Body of pancreas (tissue), 4 donors: Measurements from ENCODE around the gene PLPP2. TPM values are rescaled to one million over a fixed set of nuclear protein-coding genes. Genes with fewer than 3 reads are reported as not detected.

Experiments
- ATAC-seq: fragments of 150-250 bp; one replicate; pipeline ENCODE4 v1.9.1; 2016
- DNase-seq, 4 donors: peaks; one replicate each; pipeline ENCODE4 v3.0.0-alpha.2; 2019
- H3K27ac ChIP-seq, 4 donors: fragments of 200-600 bp; sonication (generic); 1 replicate in 3 of 4; 2 replicates in 1 of 4; pipeline versions ENCODE4 v1.5.1 to v1.6.1; 2016 to 2019; ENCODE audit warnings: mild to moderate bottlenecking in 1 of 4, mixed read lengths in 1 of 4, moderate library complexity in 1 of 4
- H3K27me3 ChIP-seq, 2 donors: fragments of 200-600 bp; sonication (generic); one replicate each; pipeline ENCODE4 v1.6.0; 2016; ENCODE audit warnings: mild to moderate bottlenecking in 1 of 2
- H3K36me3 ChIP-seq, 2 donors: fragments of 200-600 bp; sonication (generic); replicated peaks in 1 of 2; 2 replicates each; pipeline ENCODE4 v1.5.1; 2016; ENCODE audit warnings: low read depth in 2 of 2; ENCODE audit not compliant: insufficient read depth in 1 of 2
- H3K4me1 ChIP-seq: fragments of 200-600 bp; sonication (generic); one replicate; pipeline ENCODE4 v1.6.0; 2016
- H3K4me3 ChIP-seq, 2 donors: fragments of 200-600 bp; sonication (generic); 1 replicate in 1 of 2; 2 replicates in 1 of 2; pipeline ENCODE4 v1.5.1; 2016 to 2019
- H3K9me3 ChIP-seq, 3 donors: fragments of 200-600 bp; sonication (generic); 1 replicate in 2 of 3; 2 replicates in 1 of 3; pipeline ENCODE4 v1.5.1; 2016
- CTCF ChIP-seq, 7 experiments: fragments of 450-650 bp in 4 of 7; fragments of 200-600 bp in 3 of 7; sonication (generic) in 3 of 7; IDR thresholded peaks; one replicate each; pipeline ENCODE4 v1.5.1; 2016 to 2019; ENCODE audit warnings: antibody characterized with exemption in 7 of 7
- POLR2A ChIP-seq, 3 donors: fragments of 450-650 bp; IDR thresholded peaks; one replicate each; pipeline ENCODE4 v1.6.1; 2016; ENCODE audit warnings: antibody characterized with exemption in 3 of 3, mild to moderate bottlenecking in 2 of 3
- WGBS, 2 donors: methylation state at CpG; one replicate each; pipeline ENCODE4 v1.1.5; 2017; 5-methylcytosine and 5-hydroxymethylcytosine counted together
- intact Hi-C: fragments of 100-400 bp; cut with DNase I; formaldehyde crosslinking; loops from one replicate; pipeline ENCODE4 v1.15.1; 2023
- total RNA-seq, 2 donors: library from RNA; depleted of rRNA; stranded (reverse); fragments of >200 nt; gene quantifications; one replicate each; pipeline ENCODE4 v1.1.0, GENCODE V29; 2016

PLPP2 gene
- total RNA-seq, 2 donors from 2014 or later, result 66.4 to 75.8 TPM

GRCh38 chr19:336067-336614 lies 44.9 kb upstream of the PLPP2 start:
- no peak overlapping the region for H3K27ac ChIP-seq
- peak; percentile 33 for ATAC-seq
- WGBS, 2 donors, result 88 to 97% methylated on average over 12 to 17 of the region's 20 CpGs

GRCh38 chr19:335486-336066 lies 44.4 kb upstream of the PLPP2 start:
- no peak overlapping the region for H3K4me3 ChIP-seq
- ATAC-seq, result peak; percentile 15
- no peaks in the 10 kb centered on the region for H3K27me3 ChIP-seq
- intact Hi-C loops, result no loop called here
- no peak overlapping the region for H3K27ac ChIP-seq
- H3K36me3 ChIP-seq, result no peaks in the 10 kb centered on the region
- 83 to 91% methylated on average over 1 to 19 of the region's 21 CpGs for WGBS, 2 donors
- DNase-seq, result no peak
- TF ChIP-seq POLR2A (IDR thresholded peaks at IDR 0.05), result no peak
- TF ChIP-seq CTCF (IDR thresholded peaks at IDR 0.05), result no peak
- H3K4me1 ChIP-seq, result peaks cover 3% of the 10 kb centered on the region
- H3K9me3 ChIP-seq, result no peaks in the 10 kb centered on the region

More at GRCh38 chr19:336067-336614, 44.9 kb upstream of the PLPP2 start:
- no peak for DNase-seq
- Histone ChIP-seq H3K27me3 (no peaks in the 10 kb centered on the region), H3K36me3 (no peaks in the 10 kb centered on the region), H3K4me1 (peaks cover 9% of the 10 kb centered on the region), H3K4me3 (no peak overlapping the region), H3K9me3 (no peaks in the 10 kb centered on the region)
- intact Hi-C loops, result no loop called here
- TF ChIP-seq CTCF (IDR thresholded peaks at IDR 0.05) (no peak), POLR2A (IDR thresholded peaks at IDR 0.05) (no peak)

- no peaks in the 10 kb centered on the region for H3K9me3 ChIP-seq
- no peak overlapping the region for H3K4me3 ChIP-seq
- DNase-seq (no peak), ATAC-seq (no peak)
- no peaks in the 10 kb centered on the region for H3K4me1 ChIP-seq
- intact Hi-C loops, result no loop called here
- no peaks in the 10 kb centered on the region for H3K27me3 ChIP-seq
- no peak overlapping the region for H3K27ac ChIP-seq
- TF ChIP-seq CTCF (IDR thresholded peaks at IDR 0.05), result no peak
- no peak for TF ChIP-seq POLR2A (IDR thresholded peaks at IDR 0.05)
- H3K36me3 ChIP-seq, result peaks cover under 1% of the 10 kb centered on the region in 2 donors
- 76 to 86% methylated on average over 4 to 8 of the region's 9 CpGs for WGBS, 2 donors
These were observed 43.9 kb upstream of the PLPP2 start for GRCh38 chr19:335072-335471.

- no peak for ATAC-seq
- intact Hi-C loops, result no loop called here
- Histone ChIP-seq H3K27ac (no peak overlapping the region), H3K4me3 (no peak overlapping the region), H3K9me3 (no peaks in the 10 kb centered on the region), H3K4me1 (no peaks in the 10 kb centered on the region), H3K36me3 (peaks cover 3 to 4% of the 10 kb centered on the region in 2 donors), H3K27me3 (no peaks in the 10 kb centered on the region)
- no peak for DNase-seq
- WGBS, 2 donors, result 91 to 92% methylated on average over 15 to 17 of the region's 19 CpGs
- no peak for TF ChIP-seq CTCF (IDR thresholded peaks at IDR 0.05)
These were observed 43.3 kb upstream of the PLPP2 start for GRCh38 chr19:334296-335071.
